Measurements from ENCODE around the gene GRAMD1B.

- TF ChIP-seq POLR2A (IDR thresholded peaks at IDR 0.05; ENCODE audit: low read length) (no peak), GATA1 (IDR thresholded peaks at IDR 0.05; ENCODE audit: low read depth, low read length) (no peak)
Measured at GRCh38 chr11:123511037-123511870, 81.2 kb downstream of the GRAMD1B start.

All from erythroblast (primary cell).